Neural cell (in vitro differentiated cells): Measurements from ENCODE around the gene FGF2.

Experiments used
- POLR2AphosphoS5 ChIP-seq: IDR thresholded peaks from 2 replicates; pipeline ENCODE4 v1.6.1; 2012
- TF ChIP-seq, protein P1 (sequence below): fragments of 450-650 bp; IDR thresholded peaks from 2 replicates; pipeline ENCODE4 v1.5.1; 2014; ENCODE audit warnings: antibody characterized with exemption, mild to moderate bottlenecking, moderate library complexity; ENCODE audit not compliant: poor library complexity, severe bottlenecking

GRCh38 chr4:122903766-122904288 is 77.2 kb downstream of the FGF2 start:
- TF ChIP-seq POLR2AphosphoS5, result no peak
- TF ChIP-seq, protein P1, sequence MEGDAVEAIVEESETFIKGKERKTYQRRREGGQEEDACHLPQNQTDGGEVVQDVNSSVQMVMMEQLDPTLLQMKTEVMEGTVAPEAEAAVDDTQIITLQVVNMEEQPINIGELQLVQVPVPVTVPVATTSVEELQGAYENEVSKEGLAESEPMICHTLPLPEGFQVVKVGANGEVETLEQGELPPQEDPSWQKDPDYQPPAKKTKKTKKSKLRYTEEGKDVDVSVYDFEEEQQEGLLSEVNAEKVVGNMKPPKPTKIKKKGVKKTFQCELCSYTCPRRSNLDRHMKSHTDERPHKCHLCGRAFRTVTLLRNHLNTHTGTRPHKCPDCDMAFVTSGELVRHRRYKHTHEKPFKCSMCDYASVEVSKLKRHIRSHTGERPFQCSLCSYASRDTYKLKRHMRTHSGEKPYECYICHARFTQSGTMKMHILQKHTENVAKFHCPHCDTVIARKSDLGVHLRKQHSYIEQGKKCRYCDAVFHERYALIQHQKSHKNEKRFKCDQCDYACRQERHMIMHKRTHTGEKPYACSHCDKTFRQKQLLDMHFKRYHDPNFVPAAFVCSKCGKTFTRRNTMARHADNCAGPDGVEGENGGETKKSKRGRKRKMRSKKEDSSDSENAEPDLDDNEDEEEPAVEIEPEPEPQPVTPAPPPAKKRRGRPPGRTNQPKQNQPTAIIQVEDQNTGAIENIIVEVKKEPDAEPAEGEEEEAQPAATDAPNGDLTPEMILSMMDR, result no peak
